ENCODE data around the gene FRAS1. TPM values are rescaled to one million over a fixed set of nuclear protein-coding genes. Genes with fewer than 3 reads are reported as not detected.

FRAS1 gene
- total RNA-seq, 1 donor from 2014 or later: 24.6 TPM

- peaks cover 5% of the 10 kb centered on the region for H3K27me3 Mint-ChIP-seq (ENCODE audit: low read depth, unreplicated experiment)
- Histone ChIP-seq H3K9ac (ENCODE audit: low read length) (no peak overlapping the region), H3K4me2 (ENCODE audit: low read length) (no peak overlapping the region), H2AFZ (ENCODE audit: low read depth, low read length) (no peak overlapping the region), H3K4me1 (ENCODE audit: insufficient read depth, low read length) (no peaks in the 10 kb centered on the region), H3K27ac (ENCODE audit: low read depth, low read length) (no peak overlapping the region), H3K4me3 (ENCODE audit: insufficient read depth, low read depth, low read length) (no peak overlapping the region), H4K20me1 (ENCODE audit: insufficient read depth, low read length) (no peaks in the 10 kb centered on the region), H3K79me2 (ENCODE audit: insufficient read depth, low read length) (no peaks in the 10 kb centered on the region), H3K36me3 (ENCODE audit: insufficient read depth, low read length) (no peaks in the 10 kb centered on the region), H3K27me3 (ENCODE audit: insufficient read depth, low read length) (no peaks in the 10 kb centered on the region), H3K9me3 (ENCODE audit: insufficient read depth, low read depth, low read length) (no peaks in the 10 kb centered on the region)
- no peak overlapping the region for H3K4me3 Mint-ChIP-seq (ENCODE audit: unreplicated experiment)
- FAIRE-seq (no peak), DNase-seq (ENCODE audit: low read depth) (no peak)
- H3K4me1 Mint-ChIP-seq (ENCODE audit: low read depth, unreplicated experiment): peaks cover 2% of the 10 kb centered on the region
- no peaks in the 10 kb centered on the region for H3K9me3 Mint-ChIP-seq (ENCODE audit: unreplicated experiment)
- no peak for TF ChIP-seq EZH2 (IDR thresholded peaks at IDR 0.05; ENCODE audit: insufficient read depth, low read length)
- no peak for TF ChIP-seq CTCF (IDR thresholded peaks at IDR 0.05; ENCODE audit: insufficient read depth, low read depth, low read length)
- H3K36me3 Mint-ChIP-seq (ENCODE audit: low read depth, unreplicated experiment): peaks cover 7% of the 10 kb centered on the region
- no peak overlapping the region for H3K27ac Mint-ChIP-seq (ENCODE audit: unreplicated experiment)
These were observed 288.1 kb downstream of the FRAS1 start for GRCh38 chr4:78345237-78345636.

DNA sequence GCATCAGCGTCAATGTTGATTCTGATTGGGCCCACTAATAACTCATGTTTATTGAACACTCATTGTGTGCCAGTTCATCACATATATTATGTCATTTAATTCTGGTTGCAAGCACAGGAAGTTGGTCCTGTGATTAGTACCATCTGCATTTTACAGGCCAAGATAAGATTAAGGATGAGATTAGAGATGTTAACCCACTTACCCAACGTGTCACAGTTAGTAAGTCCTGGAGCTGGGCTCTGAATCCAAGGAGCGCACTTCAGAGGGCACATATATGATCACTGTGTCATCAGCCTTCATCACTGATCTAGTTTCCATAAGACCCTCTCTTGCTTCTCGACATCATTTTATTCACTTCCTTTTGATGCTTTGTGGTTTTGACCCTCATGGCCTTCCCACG is 289.1 kb downstream of the FRAS1 start:
- no peak overlapping the region for H3K27ac Mint-ChIP-seq (ENCODE audit: unreplicated experiment)
- FAIRE-seq: no peak
- DNase-seq (ENCODE audit: low read depth): no peak
- no peaks in the 10 kb centered on the region for H3K79me2 ChIP-seq (ENCODE audit: insufficient read depth, low read length)
- H4K20me1 ChIP-seq (ENCODE audit: insufficient read depth, low read length): no peaks in the 10 kb centered on the region
- H3K27ac ChIP-seq (ENCODE audit: low read depth, low read length): no peak overlapping the region
- no peak for TF ChIP-seq EZH2 (IDR thresholded peaks at IDR 0.05; ENCODE audit: insufficient read depth, low read length)
- TF ChIP-seq CTCF (IDR thresholded peaks at IDR 0.05; ENCODE audit: insufficient read depth, low read depth, low read length): no peak
- H3K27me3 Mint-ChIP-seq (ENCODE audit: low read depth, unreplicated experiment): peaks cover 5% of the 10 kb centered on the region
- H3K4me2 ChIP-seq (ENCODE audit: low read length): no peak overlapping the region
- no peak overlapping the region for H2AFZ ChIP-seq (ENCODE audit: low read depth, low read length)
- H3K27me3 ChIP-seq (ENCODE audit: insufficient read depth, low read length): no peaks in the 10 kb centered on the region
- H3K4me1 ChIP-seq (ENCODE audit: insufficient read depth, low read length): no peaks in the 10 kb centered on the region
- H3K4me3 ChIP-seq (ENCODE audit: insufficient read depth, low read depth, low read length): no peak overlapping the region
- peaks cover 2% of the 10 kb centered on the region for H3K4me1 Mint-ChIP-seq (ENCODE audit: low read depth, unreplicated experiment)
- H3K36me3 Mint-ChIP-seq (ENCODE audit: low read depth, unreplicated experiment): peaks cover 3% of the 10 kb centered on the region
- no peaks in the 10 kb centered on the region for H3K36me3 ChIP-seq (ENCODE audit: insufficient read depth, low read length)
- H3K9me3 Mint-ChIP-seq (ENCODE audit: unreplicated experiment): no peaks in the 10 kb centered on the region
- H3K4me3 Mint-ChIP-seq (ENCODE audit: unreplicated experiment): no peak overlapping the region
- H3K9ac ChIP-seq (ENCODE audit: low read length): no peak overlapping the region
- no peaks in the 10 kb centered on the region for H3K9me3 ChIP-seq (ENCODE audit: insufficient read depth, low read depth, low read length)

- no peaks in the 10 kb centered on the region for H3K79me2 ChIP-seq (ENCODE audit: insufficient read depth, low read length)
- H3K9me3 Mint-ChIP-seq (ENCODE audit: unreplicated experiment): no peaks in the 10 kb centered on the region
- H3K27ac Mint-ChIP-seq (ENCODE audit: unreplicated experiment): no peak overlapping the region
- no peaks in the 10 kb centered on the region for H3K36me3 Mint-ChIP-seq (ENCODE audit: low read depth, unreplicated experiment)
- TF ChIP-seq EZH2 (IDR thresholded peaks at IDR 0.05; ENCODE audit: insufficient read depth, low read length): no peak
- TF ChIP-seq CTCF (IDR thresholded peaks at IDR 0.05; ENCODE audit: insufficient read depth, low read depth, low read length): no peak
- H4K20me1 ChIP-seq (ENCODE audit: insufficient read depth, low read length): no peaks in the 10 kb centered on the region
- peaks cover 2% of the 10 kb centered on the region for H3K4me1 Mint-ChIP-seq (ENCODE audit: low read depth, unreplicated experiment)
- H3K4me1 ChIP-seq (ENCODE audit: insufficient read depth, low read length): no peaks in the 10 kb centered on the region
- no peak overlapping the region for H3K9ac ChIP-seq (ENCODE audit: low read length)
- no peaks in the 10 kb centered on the region for H3K36me3 ChIP-seq (ENCODE audit: insufficient read depth, low read length)
- no peaks in the 10 kb centered on the region for H3K27me3 Mint-ChIP-seq (ENCODE audit: low read depth, unreplicated experiment)
- no peak overlapping the region for H3K4me2 ChIP-seq (ENCODE audit: low read length)
- no peak overlapping the region for H3K4me3 Mint-ChIP-seq (ENCODE audit: unreplicated experiment)
- no peak overlapping the region for H2AFZ ChIP-seq (ENCODE audit: low read depth, low read length)
- no peaks in the 10 kb centered on the region for H3K9me3 ChIP-seq (ENCODE audit: insufficient read depth, low read depth, low read length)
- FAIRE-seq: no peak
- no peak for DNase-seq (ENCODE audit: low read depth)
- no peak overlapping the region for H3K27ac ChIP-seq (ENCODE audit: low read depth, low read length)
- H3K27me3 ChIP-seq (ENCODE audit: insufficient read depth, low read length): no peaks in the 10 kb centered on the region
- H3K4me3 ChIP-seq (ENCODE audit: insufficient read depth, low read depth, low read length): no peak overlapping the region
These were observed 290.4 kb downstream of the FRAS1 start for GRCh38 chr4:78347527-78347926.
